Transverse colon (tissue), 4 donors: ENCODE results near the gene MDFIC. TPM values are rescaled to one million over a fixed set of nuclear protein-coding genes. Genes with fewer than 3 reads are reported as not detected.
A peak's percentile ranks its signal among the peaks of the same experiment; 100 is the strongest.

Experiments used
- DNase-seq: peaks from one replicate; pipeline ENCODE4 v3.0.0-alpha.2; 2019
- H3K27ac ChIP-seq, 4 donors: fragments of 200-600 bp; sonication (generic); 2 replicates each; pipeline ENCODE4 v1.5.1; 2016 to 2018; ENCODE audit warnings: inconsistent platforms in 4 of 4
- H3K27me3 ChIP-seq: fragments of 200-600 bp; sonication (generic); 2 replicates; pipeline ENCODE4 v1.5.1; 2017; ENCODE audit warnings: inconsistent platforms
- H3K36me3 ChIP-seq, 4 donors: fragments of 200-600 bp; sonication (generic); 2 replicates each; pipeline ENCODE4 v1.5.1; 2017 to 2019; ENCODE audit warnings: inconsistent platforms in 4 of 4
- H3K4me1 ChIP-seq, 4 donors: fragments of 200-600 bp; sonication (generic); 2 replicates each; pipeline ENCODE4 v1.5.1; 2017 to 2020; ENCODE audit warnings: inconsistent platforms in 4 of 4
- H3K4me3 ChIP-seq, 4 donors: fragments of 200-600 bp; sonication (generic); 1 replicate in 1 of 4; 2 replicates in 3 of 4; pipeline versions ENCODE4 v1.5.1 to v1.6.1; 2017 to 2019; ENCODE audit warnings: inconsistent platforms in 4 of 4
- H3K9me3 ChIP-seq, 2 donors: fragments of 200-600 bp; sonication (generic); 2 replicates each; pipeline ENCODE4 v1.5.1; 2017 to 2019; ENCODE audit warnings: inconsistent platforms in 2 of 2
- EP300 ChIP-seq: sonication (generic); formaldehyde crosslinking; IDR thresholded peaks from one replicate; pipeline ENCODE4 v1.6.1; 2017; ENCODE audit warnings: antibody characterized with exemption, low read depth
- POLR2A ChIP-seq: fragments of 450-650 bp; IDR thresholded peaks from one replicate; pipeline ENCODE4 v1.6.1; 2016; ENCODE audit warnings: antibody characterized with exemption, mild to moderate bottlenecking, moderate library complexity
- POLR2AphosphoS5 ChIP-seq, 3 donors: sonication (generic); formaldehyde crosslinking; IDR thresholded peaks; one replicate each; pipeline ENCODE4 v1.6.1; 2016; ENCODE audit warnings: antibody characterized with exemption in 3 of 3
- WGBS, 2 donors: methylation state at CpG; one replicate each; pipeline ENCODE4 v1.1.5; 2018; ENCODE audit warnings: low coverage in 1 of 2; 5-methylcytosine and 5-hydroxymethylcytosine counted together
- in situ Hi-C, 4 donors: fragments of 200-750 bp; cut with MboI; loops; one replicate each; pipeline versions ENCODE4 v1.15.0 to v1.15.1; 2017; ENCODE audit warnings: low sequenced_read_pairs in 3 of 4, low pct_ligation_motif_present in 1 of 4, low pct_unique_long_range_greater_than_20kb in 1 of 4
- intact Hi-C: fragments of 100-400 bp; cut with DNase I; formaldehyde crosslinking; loops from one replicate; pipeline ENCODE4 v1.15.1; 2023; ENCODE audit warnings: low total_unique reads
- total RNA-seq, 4 donors: library from RNA; depleted of rRNA; stranded (reverse); fragments of >200 nt; gene quantifications; one replicate each; pipeline ENCODE4 v1.1.0, GENCODE V29; 2016
- TF ChIP-seq, protein P1 (sequence below), 5 experiments: fragments of 200-600 bp in 3 of 5; fragments of 450-650 bp in 2 of 5; sonication (generic) in 3 of 5; IDR thresholded peaks; 1 replicate in 2 of 5; 2 replicates in 3 of 5; pipeline ENCODE4 v1.5.1; 2016 to 2017; ENCODE audit warnings: antibody characterized with exemption in 5 of 5, inconsistent platforms in 3 of 5, mild to moderate bottlenecking in 2 of 5, moderate library complexity in 1 of 5

MDFIC gene
- total RNA-seq, 4 donors from 2014 or later: 4.5 to 14.8 (median 9.6) TPM

- intact Hi-C loops: no loop called here
- Histone ChIP-seq H3K27me3 (no peaks in the 10 kb centered on the region), H3K4me3 (no peak overlapping the region), H3K4me1 (peaks cover 0 to 13% (median 3%) of the 10 kb centered on the region in 4 donors), H3K9me3 (no peaks in the 10 kb centered on the region), H3K27ac (peak overlapping the region in 1 of 4 donors; percentile 36), H3K36me3 (no peaks in the 10 kb centered on the region)
- no peak for DNase-seq
- in situ Hi-C loops: no loop called here
- WGBS, 2 donors: 54 to 63% methylated on average over 1 of the region's 1 CpG
- no peak for TF ChIP-seq EP300
Observed at GRCh38 chr7:114988026-114988425, 66.1 kb downstream of the MDFIC start.

GRCh38 chr7:114988755-114989375 is 67.0 kb downstream of the MDFIC start:
- Histone ChIP-seq H3K4me3 (no peak overlapping the region), H3K27ac (peak overlapping the region in 2 of 4 donors; percentile 18 to 28), H3K27me3 (no peaks in the 10 kb centered on the region), H3K9me3 (no peaks in the 10 kb centered on the region), H3K4me1 (peaks cover 0 to 13% (median 3%) of the 10 kb centered on the region in 4 donors), H3K36me3 (no peaks in the 10 kb centered on the region)
- intact Hi-C loops: no loop called here
- in situ Hi-C loops: no loop called here
- peak; percentile 15 for DNase-seq
- TF ChIP-seq POLR2A (no peak), EP300 (no peak), POLR2AphosphoS5 (IDR thresholded peaks at IDR 0.05) (no peak)
- WGBS, 2 donors: 39 to 63% methylated on average over 2 of the region's 2 CpGs

- peaks cover 0 to 13% (median 3%) of the 10 kb centered on the region in 4 donors for H3K4me1 ChIP-seq
- in situ Hi-C loops (no loop called here), intact Hi-C loops (no loop called here)
- WGBS, 2 donors: 87 to 98% methylated on average over 5 of the region's 5 CpGs
- no peak for TF ChIP-seq EP300
- TF ChIP-seq, protein P1, sequence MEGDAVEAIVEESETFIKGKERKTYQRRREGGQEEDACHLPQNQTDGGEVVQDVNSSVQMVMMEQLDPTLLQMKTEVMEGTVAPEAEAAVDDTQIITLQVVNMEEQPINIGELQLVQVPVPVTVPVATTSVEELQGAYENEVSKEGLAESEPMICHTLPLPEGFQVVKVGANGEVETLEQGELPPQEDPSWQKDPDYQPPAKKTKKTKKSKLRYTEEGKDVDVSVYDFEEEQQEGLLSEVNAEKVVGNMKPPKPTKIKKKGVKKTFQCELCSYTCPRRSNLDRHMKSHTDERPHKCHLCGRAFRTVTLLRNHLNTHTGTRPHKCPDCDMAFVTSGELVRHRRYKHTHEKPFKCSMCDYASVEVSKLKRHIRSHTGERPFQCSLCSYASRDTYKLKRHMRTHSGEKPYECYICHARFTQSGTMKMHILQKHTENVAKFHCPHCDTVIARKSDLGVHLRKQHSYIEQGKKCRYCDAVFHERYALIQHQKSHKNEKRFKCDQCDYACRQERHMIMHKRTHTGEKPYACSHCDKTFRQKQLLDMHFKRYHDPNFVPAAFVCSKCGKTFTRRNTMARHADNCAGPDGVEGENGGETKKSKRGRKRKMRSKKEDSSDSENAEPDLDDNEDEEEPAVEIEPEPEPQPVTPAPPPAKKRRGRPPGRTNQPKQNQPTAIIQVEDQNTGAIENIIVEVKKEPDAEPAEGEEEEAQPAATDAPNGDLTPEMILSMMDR (IDR thresholded peaks at IDR 0.05): no peak
- TF ChIP-seq POLR2AphosphoS5 (IDR thresholded peaks at IDR 0.05): no peak
- TF ChIP-seq POLR2A: no peak
- no peaks in the 10 kb centered on the region for H3K36me3 ChIP-seq
- DNase-seq: no peak
- H3K27me3 ChIP-seq: no peaks in the 10 kb centered on the region
- H3K9me3 ChIP-seq: no peaks in the 10 kb centered on the region
- no peak overlapping the region for H3K4me3 ChIP-seq
- H3K27ac ChIP-seq: no peak overlapping the region
Observed at GRCh38 chr7:114989531-114989930, 67.6 kb downstream of the MDFIC start.

DNA sequence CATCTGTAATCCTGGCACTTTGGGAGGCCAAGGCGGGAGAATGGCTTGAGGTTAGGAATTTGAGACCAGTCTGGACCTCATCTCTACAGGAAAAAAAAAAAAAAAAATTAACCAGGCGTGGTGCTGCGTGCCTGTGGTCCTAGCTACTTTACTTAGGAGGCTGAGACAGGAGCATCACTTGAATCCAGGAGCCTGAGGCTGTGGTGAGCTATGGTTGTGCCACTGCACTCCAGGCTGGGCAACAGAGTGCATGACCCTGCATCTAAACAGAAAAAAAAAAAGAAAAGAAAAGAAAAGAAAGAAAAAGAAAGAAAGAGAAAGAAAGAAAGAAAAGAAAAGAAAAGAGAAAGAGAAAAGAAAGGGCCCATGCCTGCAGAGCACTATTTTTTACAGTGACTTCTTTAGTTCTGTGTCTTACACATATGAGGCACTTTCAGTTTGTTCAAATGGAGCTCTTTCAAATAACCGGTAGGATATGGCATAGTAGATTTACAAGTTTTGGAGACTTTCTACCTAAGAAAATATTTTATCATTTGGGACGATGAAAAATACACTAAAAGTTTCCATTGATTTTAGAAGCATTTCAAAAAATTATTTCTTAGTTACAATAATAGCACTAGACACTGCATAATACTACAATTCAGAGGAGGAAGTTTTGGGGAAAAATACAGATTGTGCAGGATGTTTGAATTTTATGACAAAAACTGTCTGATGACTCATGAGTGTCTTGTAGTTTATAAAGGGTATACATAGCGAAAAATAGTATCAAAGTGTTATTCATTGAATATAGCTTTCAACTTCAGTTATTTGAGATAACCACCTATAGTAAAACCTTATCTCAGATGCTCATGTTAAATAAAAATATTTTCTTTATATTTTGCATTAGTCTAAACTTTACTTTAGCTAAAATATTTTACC is 75.9 kb downstream of the MDFIC start:
- TF ChIP-seq POLR2AphosphoS5 (IDR thresholded peaks at IDR 0.05) (no peak), POLR2A (no peak), EP300 (no peak)
- TF ChIP-seq, protein P1 (IDR thresholded peaks at IDR 0.05): no peak
- H3K36me3 ChIP-seq: no peaks in the 10 kb centered on the region

DNA sequence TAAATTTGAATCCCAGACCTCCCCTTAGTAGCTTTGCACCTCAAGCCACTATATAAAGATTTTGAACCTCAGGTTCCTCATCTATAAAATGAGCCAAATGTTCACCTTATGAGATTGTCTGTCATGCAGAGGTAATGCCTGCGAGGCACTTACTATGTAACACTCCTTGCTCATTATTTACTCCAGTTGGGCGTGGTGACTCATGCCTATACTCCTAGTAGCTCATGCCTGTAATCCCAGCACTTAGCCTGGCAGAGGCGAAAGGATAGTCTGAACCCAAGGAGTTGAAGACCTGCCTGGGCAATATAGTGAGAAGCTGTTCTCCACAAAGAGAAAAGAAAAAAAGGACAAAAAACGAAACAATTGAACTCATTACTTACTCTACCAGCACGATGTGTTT is 82.2 kb downstream of the MDFIC start:
- peaks cover 4 to 14% (median 8%) of the 10 kb centered on the region in 4 donors for H3K4me1 ChIP-seq
- no peak overlapping the region for H3K27ac ChIP-seq
- intact Hi-C loops: no loop called here
- H3K4me3 ChIP-seq: no peak overlapping the region
- H3K9me3 ChIP-seq: no peaks in the 10 kb centered on the region
- DNase-seq: no peak
- in situ Hi-C loops: no loop called here
- H3K36me3 ChIP-seq: no peaks in the 10 kb centered on the region
- TF ChIP-seq EP300 (no peak), POLR2AphosphoS5 (IDR thresholded peaks at IDR 0.05) (no peak)
- 79 to 84% methylated on average over 2 to 5 of the region's 5 CpGs for WGBS, 2 donors
- no peaks in the 10 kb centered on the region for H3K27me3 ChIP-seq

More for the DNA sequence above, 75.9 kb downstream of the MDFIC start:
- Histone ChIP-seq H3K4me1 (no peaks in the 10 kb centered on the region), H3K27me3 (no peaks in the 10 kb centered on the region), H3K27ac (no peak overlapping the region), H3K4me3 (no peak overlapping the region), H3K9me3 (no peaks in the 10 kb centered on the region)
- intact Hi-C loops (no loop called here), in situ Hi-C loops (no loop called here)
- 80 to 84% methylated on average over 5 to 6 of the region's 6 CpGs for WGBS, 2 donors
- no peak for DNase-seq
